GM19025 (cell line): ENCODE results near the gene ADCY5.

Experiments used
- ATAC-seq: cut with Tn5 transposase; IDR thresholded peaks from one replicate; pipeline ENCODE4 v1.9.1; 2021; ENCODE audit warnings: mild to moderate bottlenecking, low read depth, moderate library complexity; ENCODE audit not compliant: unreplicated experiment

Gene ADCY5

GRCh38 chr3:123431007-123431657 is 17.8 kb downstream of the ADCY5 start:
- ATAC-seq, result no peak

- ATAC-seq, result no peak
Measured at GRCh38 chr3:123430266-123430665, 18.6 kb downstream of the ADCY5 start.

- no peak for ATAC-seq
Measured at GRCh38 chr3:123429362-123430125, 19.3 kb downstream of the ADCY5 start.

GRCh38 chr3:123424999-123425712 is 23.7 kb downstream of the ADCY5 start:
- ATAC-seq, result no peak

GRCh38 chr3:123424321-123424998 is 24.4 kb downstream of the ADCY5 start:
- ATAC-seq, result no peak

GRCh38 chr3:123423806-123424205 is 25.1 kb downstream of the ADCY5 start:
- ATAC-seq, result no peak

- ATAC-seq, result no peak
Measured at GRCh38 chr3:123423031-123423430, 25.9 kb downstream of the ADCY5 start.

GRCh38 chr3:123422457-123422856 is 26.4 kb downstream of the ADCY5 start:
- no peak for ATAC-seq

GRCh38 chr3:123421353-123422174 is 27.3 kb downstream of the ADCY5 start:
- ATAC-seq, result no peak

GRCh38 chr3:123420416-123420968 is 28.4 kb downstream of the ADCY5 start:
- no peak for ATAC-seq

GRCh38 chr3:123419850-123420297 is 29.0 kb downstream of the ADCY5 start:
- ATAC-seq, result no peak

GRCh38 chr3:123419181-123419849 is 29.6 kb downstream of the ADCY5 start:
- no peak for ATAC-seq

GRCh38 chr3:123416647-123417046 is 32.2 kb downstream of the ADCY5 start:
- ATAC-seq, result no peak

GRCh38 chr3:123416173-123416572 is 32.7 kb downstream of the ADCY5 start:
- no peak for ATAC-seq

- ATAC-seq, result no peak
Measured at GRCh38 chr3:123414973-123415775, 33.7 kb downstream of the ADCY5 start.

GRCh38 chr3:123412811-123413604 is 35.9 kb downstream of the ADCY5 start:
- ATAC-seq, result no peak

- no peak for ATAC-seq
Measured at GRCh38 chr3:123412076-123412475, 36.8 kb downstream of the ADCY5 start.
